PFSK-1 (cell line): ENCODE measurements around the gene PDE6H.

Experiments
- POLR2AphosphoS5 ChIP-seq: IDR thresholded peaks from 2 replicates; pipeline ENCODE4 v1.6.1; 2012; ENCODE audit warnings: low read depth, mild to moderate bottlenecking, control low read depth, low read length, moderate library complexity
- REST ChIP-seq, 2 experiments: IDR thresholded peaks; 2 replicates each; pipeline versions ENCODE4 v1.6.1 to v1.8.0; 2011 to 2012; ENCODE audit warnings: low read depth in 2 of 2, low read length in 2 of 2, control low read depth in 1 of 2, inconsistent platforms in 1 of 2, mild to moderate bottlenecking in 1 of 2, moderate library complexity in 1 of 2; ENCODE audit not compliant: insufficient read depth in 1 of 2
- TAF1 ChIP-seq: IDR thresholded peaks from 2 replicates; pipeline ENCODE4 v1.6.1; 2012; ENCODE audit warnings: low read length, control low read depth, borderline replicate concordance; ENCODE audit not compliant: insufficient read depth

- no peak for TF ChIP-seq POLR2AphosphoS5
- TF ChIP-seq REST (IDR thresholded peaks at IDR 0.05; ENCODE audit: insufficient read depth in 1 of 2, low read depth in 2 of 2, low read length in 2 of 2) = no peak
- no peak for TF ChIP-seq TAF1
Observed at GRCh38 chr12:15007551-15007950, 34.7 kb downstream of the PDE6H start.
